HG02763 (cell line): ENCODE results near the gene WNT1.

Experiments used
- ATAC-seq: cut with Tn5 transposase; IDR thresholded peaks from one replicate; pipeline ENCODE4 v1.9.1; 2021; ENCODE audit warnings: mild to moderate bottlenecking, moderate library complexity; ENCODE audit not compliant: unreplicated experiment

WNT1 gene

DNA sequence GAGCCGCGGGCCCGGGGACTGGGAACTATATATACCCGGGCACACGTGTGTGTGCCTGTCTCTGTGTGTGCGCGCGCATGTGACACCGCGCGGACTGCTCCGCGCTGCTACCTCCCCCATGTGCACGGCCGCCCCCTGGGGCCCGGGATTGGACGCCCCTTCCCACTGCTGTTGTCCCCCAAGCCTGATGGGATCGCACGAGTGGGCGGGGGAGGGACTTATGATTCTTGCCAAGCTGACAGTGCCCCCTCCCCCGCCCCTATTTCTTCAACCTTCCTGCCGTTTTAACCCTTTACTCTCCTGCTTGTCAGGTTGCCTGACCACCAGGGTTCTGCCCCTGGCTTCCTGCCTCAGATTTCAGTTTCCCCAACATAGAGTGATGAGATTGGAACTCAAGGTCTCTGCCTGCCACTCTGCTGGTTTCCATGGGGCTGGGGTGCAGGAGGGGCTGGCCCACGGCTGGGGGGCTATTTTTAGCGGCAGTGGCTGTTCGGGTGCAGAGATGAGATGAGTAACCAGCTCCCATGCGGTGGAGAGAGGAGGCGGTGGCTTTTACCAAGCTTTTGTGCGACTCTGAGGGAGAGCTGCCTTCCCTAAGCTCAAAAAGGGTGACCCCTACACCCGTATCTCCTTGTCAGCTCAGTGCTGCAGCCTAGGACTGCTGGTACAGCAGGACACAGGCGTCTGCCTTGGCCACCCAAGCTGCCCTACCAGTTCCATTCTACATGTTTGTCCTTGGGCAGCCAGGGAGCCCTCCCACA lies 21.4 kb downstream of the WNT1 start, which contains the start of gene DDN:
Gene DDN (minus strand): TSS at position 5 of the 761 bp plus-strand sequence. CDS start 88 bp downstream, outside the sequence.
- ATAC-seq = no peak

DNA sequence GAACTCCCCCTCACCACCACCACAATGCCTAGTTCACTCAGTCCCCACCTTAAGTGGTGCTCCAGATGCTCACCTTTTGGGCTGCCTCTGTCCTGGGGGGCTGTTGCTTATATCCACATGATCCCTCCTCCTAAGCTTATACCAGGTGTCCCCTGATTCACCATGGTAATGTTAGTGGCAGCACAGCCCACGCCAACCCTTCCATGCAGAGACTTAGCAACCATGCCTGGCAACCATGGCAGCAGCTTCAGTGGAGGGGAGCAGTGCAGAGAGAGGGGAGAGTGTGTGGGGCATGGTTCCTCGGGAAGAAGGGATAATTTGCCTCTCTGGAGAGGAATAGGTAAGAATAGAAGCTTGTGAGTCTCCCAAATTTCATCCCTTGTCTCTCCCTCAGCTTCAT lies 22.2 kb downstream of the WNT1 start:
- no peak for ATAC-seq

DNA sequence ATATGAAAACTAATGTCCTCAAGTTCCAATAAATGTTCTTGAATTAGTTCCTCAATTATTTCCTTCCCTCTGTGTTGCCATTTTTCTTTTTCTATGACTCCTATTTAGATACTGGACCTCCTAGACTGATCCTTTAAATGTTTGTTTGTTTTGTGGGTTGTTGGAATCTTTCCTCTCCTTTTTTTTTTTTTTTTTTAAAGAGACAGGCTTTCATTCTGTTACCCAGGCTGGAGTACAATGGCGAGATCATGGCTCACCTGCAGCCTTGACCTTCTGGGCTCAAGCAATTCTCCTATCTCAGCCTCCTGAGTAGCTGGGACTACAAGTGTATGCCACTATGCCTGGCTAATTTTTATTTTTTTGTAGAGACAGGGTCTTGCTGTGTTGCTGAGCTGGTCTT lies 30.8 kb downstream of the WNT1 start:
- ATAC-seq = no peak

DNA sequence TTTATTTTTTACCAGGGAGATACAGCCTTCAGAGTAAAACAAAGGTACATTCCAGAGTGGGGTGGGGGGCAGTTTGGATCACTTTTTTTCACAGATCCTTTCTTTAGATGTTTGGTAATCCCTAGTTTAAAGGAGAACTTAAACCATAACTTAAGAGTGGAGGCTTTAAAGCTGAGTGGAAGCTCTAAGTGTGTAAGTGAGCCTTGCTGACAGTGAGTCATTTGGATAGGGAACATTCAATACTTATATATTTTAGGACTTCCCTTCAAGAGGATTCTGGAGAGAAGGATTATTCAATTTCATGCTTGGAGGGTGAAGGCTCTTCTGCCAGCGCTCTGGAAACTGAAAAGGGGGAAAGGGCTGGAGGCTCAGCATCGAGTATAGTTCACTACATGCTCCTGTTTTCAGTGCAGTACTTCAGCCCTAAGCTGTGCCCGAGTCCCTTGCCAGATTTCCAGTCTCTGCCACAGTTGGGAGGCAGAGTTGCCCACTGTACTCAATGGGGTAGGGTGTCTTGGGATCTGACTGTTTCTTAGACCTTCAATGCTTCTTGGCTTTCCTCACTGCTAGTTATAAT lies 32.1 kb downstream of the WNT1 start:
- ATAC-seq = no peak

DNA sequence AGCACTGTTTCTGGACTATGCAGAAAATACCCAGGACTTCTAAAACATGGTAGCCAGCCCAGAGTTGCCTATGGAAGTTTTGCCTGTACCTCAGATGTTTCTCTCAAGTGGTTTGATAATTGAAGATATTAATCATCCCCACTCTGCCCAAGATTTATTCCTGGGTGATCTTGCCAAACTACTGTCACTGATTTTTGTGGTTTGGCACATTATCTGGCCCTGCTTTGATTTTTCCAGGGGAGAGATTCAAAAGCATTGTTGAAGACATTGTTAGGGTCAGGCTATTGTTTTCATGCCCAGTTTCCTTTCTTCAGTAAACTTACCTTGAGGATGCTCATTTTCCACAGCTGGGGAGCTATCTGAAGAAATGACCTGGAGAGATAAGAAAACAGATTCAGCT lies 34.6 kb downstream of the WNT1 start:
- ATAC-seq = no peak

DNA sequence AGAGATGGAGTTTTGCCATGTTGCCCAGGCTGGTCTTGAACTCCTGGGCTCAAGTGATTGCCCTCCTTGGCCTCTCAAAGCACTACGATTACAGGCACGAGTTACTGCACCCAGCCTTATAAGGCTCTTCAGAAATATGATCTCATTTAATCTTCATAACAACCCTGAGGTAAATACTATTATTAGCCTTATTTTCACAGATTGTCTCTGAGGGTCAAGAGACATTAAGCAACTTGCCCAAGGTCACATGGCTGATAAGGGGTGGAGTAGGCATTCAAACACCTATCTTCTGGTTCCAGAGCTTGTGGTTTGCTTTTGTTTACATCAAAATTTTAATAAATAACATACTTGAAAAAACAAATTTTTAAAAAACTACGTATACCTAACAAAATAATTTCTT lies 35.3 kb downstream of the WNT1 start:
- no peak for ATAC-seq

DNA sequence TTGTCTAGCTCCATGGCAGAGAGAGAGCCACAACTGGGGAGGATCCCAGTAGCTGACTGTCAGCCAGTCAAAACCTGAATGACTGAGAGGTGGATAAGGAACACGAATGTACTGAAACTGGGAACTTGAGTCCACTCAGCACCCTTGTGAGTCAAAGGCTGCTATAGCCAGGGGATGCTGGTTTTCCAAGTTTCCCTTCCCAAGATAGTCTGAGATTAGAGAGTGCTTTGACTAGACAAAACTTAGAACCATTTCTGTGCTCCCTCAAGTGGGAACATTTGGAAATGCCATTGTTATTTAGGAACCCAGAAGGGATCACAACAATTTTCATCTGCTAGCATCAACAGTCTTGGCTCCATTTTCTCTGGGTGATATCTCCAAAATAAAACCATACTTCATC lies 36.4 kb downstream of the WNT1 start:
- no peak for ATAC-seq

DNA sequence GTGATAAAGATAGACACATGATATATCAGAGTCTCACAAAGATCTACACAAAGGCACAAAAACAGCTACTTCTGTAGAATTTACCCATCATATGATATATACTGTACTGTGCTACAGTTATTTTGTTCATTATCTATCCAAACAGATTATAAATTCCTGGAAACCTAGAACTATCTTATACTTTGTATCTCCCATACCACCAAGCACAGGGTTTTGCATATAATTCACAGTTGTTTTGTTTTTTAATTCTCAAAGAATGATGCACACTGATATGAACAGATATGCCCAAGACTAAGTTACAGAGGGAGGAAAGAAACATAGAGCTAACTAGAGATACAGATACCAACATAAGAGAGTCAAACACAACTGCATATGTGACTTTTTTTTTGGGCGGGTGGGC lies 37.1 kb downstream of the WNT1 start:
- no peak for ATAC-seq

DNA sequence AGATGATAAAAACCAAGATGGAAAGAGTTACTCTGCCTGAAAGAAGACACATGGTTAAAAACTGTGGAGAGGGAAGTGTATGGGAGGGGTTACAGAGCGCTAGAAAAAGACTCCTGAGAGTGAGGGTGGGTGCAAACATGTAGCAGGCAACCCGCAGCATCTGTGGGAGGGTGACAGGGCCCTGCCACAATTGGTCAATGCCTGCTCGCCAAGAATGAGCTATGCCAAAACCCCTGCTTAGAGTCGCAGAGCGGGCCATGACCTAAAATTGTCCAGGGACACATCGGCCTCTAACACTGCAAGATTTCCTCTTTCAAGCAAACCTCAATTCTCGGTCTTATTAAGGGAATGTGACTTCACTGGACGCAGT lies 39.8 kb downstream of the WNT1 start:
- no peak for ATAC-seq

DNA sequence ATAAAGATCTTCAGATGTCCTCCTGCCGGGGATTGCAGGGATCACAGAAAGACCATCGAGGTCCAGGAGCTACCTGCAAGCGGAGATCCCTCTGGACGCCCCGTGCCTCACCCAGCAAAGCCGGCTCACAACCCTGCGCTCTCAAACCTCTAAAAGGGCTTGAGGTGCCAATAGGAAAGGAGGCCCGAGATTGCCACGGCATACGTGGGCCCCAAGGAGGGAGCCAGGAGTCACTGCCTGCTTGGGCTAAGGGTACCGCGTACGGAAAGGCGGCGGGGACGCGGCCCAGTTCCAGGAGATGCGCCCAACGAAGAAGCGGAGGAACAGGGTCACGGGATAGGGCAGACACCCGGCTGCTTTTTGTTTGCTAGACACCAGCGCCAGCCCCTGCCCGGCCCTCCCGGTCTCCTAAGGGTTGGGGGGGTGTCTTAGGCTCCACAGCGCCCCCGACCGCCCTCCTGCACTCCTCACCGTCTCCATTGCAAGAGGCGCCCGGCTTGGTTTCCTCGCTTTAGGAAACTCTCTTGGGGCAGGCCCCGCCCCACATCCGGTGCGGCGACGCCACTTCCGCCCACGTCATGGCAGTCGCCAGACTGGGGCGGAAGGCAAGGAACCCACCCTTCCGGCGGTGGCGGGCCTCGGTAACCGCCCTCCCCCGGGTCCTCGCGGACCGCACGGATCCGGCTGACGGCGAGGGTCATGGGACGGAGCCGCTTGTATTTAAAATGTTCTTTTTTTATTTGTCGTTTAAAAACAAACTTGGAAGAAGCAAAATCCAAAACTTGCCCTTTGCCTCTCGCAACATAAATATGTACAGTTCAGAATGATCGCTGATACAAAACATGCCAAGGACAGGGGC lies 40.4 kb downstream of the WNT1 start, which contains the start of gene PRKAG1:
Gene PRKAG1 (minus strand): TSS at position 516 of the 859 bp plus-strand sequence. CDS start 36 bp downstream, at position 480.
- peak; percentile 84 for ATAC-seq

DNA sequence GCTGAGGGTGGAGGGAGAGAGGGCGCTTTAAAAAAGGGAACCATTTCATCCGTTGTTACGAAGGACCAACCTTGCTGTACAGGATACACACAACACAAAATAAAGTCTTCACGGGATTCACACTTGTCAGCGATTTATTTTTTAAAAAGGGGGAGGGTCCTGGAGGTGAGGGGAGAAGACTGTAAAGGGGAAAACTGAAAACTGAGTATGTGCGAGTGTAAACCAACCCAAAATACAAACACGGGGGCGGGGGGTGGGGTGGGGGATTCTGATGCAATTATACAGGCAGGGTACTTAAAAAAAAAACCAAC lies 41.0 kb downstream of the WNT1 start:
- peak; percentile 16 for ATAC-seq

DNA sequence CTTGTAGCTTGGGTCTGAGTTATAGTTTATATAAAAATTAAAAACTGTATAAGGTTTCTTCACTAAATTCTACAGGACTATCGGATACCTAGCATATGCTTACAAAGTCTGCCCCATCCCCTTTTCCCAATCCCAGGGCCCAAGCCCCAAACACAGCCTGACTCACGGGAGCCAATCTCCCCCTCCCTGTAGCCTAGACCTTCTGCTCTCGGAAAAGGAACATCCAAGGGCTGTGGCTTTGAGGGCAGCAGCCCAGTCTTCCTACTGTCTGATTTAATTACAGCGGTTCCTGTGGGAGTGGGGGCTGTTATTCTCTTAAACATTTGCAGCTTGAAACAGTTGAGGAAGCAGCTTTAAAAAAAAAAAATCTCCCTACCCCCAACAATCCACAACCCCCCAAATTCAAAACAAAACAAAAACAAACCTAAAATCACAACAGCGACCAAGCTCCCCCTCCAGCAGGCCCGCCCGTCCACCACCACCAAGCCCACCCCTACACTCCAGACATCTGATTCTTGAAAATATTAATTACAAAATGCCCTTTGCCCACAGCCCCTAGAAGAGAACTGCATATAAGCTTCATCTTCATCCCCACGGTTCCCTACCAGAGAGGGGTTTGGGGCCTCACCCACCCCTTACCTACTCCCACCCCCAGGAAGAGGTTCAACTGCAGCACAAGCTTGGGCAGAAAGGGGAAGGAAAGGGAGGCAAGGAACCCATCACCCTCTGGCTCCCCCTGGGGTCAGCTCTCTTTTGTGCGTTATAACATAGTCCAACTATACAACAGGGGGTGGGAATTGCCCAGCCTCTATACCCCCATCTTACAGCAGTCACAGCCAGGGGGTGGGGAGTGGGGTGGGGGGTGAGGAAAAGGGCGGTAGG lies 41.6 kb downstream of the WNT1 start:
- ATAC-seq = no peak

DNA sequence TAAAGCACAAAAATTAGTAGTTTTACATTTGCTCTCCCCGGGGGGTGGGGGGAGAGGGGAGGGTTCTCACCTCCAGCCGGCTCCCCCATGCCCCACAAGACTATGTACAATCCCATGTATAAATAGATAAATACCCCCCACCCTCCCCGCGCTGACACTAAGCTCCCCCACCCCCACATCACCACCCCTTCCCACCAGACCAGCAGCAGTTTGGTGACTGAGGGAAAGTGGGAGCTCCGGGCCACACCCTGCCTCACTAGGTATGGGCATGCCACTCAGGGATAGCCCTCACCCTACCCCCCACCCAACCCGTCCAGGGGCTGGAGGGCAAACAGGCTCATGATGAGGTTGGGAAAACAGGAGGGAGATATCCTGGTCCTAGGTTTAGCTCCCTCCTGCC lies 42.3 kb downstream of the WNT1 start:
- ATAC-seq = no peak

DNA sequence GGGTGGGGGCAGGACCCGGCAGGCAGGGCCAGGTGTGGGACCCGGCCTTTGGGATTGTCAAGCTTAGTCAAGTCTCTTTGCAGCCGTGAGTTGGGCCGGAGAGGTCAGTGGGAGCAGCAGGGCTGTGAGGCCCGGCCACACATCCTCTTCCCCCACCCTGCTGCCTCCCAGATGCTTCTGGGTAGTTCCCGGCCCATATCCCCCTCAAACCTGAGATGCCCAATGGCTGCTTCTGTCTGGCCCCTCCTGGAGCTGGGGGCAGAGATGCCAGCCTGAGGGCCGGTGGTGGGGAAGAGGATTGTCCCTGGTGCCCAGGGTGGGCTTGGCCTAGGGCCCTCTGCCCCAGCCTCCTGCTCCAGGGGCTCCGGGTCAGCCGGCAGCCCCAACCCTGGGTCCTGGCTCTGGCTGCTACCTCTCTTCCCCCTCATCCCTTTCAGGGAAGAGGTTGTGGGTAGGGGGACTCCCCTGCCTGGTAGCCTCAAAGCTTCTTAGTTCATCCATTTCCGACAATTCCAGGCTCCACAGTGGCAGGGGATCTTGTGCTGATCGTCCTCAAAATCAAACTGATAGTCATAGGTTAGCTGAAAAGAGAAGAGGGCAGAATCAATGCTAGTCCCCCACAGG lies 43.3 kb downstream of the WNT1 start:
- ATAC-seq = no peak

DNA sequence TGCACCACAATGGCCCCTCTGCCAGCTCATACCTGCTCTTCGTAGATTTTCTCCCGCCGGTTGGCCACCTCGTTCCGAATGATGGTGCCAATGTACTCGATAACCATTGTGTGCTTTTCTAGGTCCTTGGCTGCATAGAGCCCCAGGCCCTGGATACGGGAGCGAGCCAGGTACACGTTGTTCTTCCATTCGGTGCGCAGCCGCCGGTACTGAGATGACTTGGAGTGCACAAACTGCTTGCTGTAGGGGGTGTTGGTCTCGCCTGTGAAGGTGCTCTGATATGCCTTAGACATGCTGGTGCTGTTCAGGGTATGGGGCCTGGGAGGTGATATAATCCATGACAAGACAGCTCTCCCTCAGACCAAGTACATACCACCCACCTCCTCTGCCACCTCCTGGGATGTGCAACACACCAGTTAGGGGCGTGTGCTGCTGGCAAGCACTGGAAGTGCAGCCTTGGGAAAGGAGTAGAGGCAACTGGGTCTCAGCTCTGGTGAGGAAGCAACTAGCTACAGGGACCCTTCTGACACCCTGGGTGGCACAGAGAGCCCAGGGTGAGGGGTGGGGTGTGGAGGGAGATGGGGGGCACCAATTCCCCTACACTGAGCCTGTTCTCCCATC lies 44.5 kb downstream of the WNT1 start:
- no peak for ATAC-seq

DNA sequence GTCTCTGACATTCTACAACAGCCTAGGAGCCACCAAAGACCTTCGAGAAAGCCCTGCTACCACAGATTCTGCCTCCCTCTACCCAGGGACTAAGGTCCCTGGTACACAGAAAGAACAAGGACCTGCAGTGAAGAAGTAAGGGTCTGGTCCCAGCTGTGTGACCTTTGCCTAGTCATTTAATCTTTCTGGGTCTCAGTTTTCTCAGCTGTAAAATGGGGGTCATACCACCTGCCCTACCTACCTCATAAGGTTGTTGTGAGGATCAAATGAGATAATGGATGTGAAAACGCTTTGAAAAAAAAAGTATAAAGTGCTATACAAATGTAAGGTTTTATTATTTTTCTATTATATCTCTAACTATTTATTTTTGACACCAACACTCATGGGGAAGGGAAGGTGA lies 45.7 kb downstream of the WNT1 start:
- no peak for ATAC-seq

DNA sequence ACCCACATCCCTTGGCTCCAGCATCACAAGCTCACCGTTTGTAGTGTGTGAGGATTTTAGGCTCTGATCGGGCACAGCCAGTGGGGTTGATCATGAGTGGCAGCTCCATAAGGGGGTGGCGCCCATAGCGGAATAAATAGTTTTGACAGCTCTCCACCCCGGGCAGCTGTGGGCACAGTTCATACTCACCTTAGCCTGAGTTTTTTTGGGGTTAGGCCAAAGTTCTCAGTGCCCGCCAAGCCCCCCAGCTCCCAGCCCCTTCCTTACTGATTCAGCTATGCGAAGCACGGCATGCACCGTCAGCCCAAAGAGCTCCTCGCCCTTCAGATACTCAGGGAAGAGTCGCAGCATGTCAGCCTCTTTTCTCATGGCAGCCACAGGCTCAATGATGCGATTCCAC lies 46.4 kb downstream of the WNT1 start:
- ATAC-seq = no peak

DNA sequence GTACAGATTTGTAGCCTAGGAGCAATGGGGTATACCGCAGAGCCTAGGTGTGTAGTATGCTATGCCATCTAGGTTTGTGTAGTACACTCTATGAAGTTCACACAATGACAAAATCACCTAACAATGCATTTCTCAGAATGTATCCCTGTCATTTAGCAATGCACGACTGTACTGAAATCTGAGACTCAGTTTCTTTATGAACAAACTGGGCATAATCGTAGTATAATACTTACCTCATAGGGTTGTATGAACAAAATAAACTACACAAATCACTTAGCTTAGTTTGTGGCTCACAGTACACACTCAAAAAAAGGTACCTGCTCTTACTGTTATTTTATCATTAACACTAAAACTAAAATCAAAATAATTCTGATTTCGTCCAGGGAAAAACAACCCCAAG lies 47.3 kb downstream of the WNT1 start:
- ATAC-seq = no peak

DNA sequence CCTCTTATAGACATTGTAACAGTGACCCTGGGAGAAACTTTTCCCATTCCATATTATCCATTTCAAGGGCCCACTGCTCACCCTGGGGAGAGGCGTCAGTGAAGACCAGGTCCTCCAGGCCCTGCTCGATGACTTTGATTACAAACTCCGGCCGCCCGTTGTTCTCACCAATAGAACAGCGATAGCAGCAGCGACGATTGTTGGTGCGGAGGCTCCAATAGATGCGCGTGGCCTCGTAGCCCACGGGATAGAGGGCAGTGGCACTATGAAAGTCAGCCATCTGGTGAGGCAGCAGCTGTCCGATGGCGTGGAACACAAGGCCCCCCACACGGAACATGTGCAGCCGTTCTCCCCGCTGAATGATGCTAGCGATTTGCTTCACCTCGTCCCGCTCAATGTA lies 48.0 kb downstream of the WNT1 start:
- no peak for ATAC-seq
